ENCODE data around the gene ADGRB3. TPM values are rescaled to one million over a fixed set of nuclear protein-coding genes. Genes with fewer than 3 reads are reported as not detected.

ADGRB3 gene
- not detected in 2 replicates for total RNA-seq

DNA sequence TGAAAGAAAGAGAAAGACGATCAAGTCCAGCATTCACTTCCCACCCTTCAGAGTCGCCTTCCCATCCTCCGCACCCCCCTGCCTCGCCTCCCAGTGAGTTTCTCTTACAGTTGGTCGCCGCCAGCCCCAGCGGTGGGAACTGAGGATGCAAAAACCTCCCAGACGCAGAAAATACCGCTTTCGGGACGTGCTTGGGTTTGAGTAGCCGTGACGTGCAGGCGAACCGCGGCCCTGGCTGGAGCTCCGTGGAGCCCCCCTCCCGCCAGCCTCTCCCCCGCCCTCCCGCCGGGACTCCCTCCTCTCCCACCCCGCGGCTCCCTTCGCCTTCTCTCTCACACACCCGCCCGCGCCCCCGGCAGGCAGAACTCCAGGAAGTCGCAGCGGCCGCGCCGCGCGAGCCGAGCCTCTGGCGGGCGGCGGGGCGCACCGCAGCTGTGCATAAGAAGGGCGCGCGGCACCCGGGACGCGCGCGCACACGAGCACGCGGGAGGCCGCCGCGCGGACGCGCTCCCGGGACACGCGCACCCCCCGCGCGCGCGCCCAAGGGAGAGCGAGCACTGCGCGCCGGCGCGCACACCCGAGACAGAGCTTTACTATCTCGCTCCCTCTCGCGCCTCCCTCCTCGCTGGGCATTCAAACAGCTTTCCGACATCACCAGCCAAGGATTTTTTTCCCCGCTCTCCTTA lies at the start of gene ADGRB3:
ADGRB3 (plus strand) TSS at position 557 of the 686 bp plus-strand sequence. CDS start 3,394 bp downstream, outside the sequence.
- peak; percentile 25 to 73 for DNase-seq (ENCODE audit: low read depth in 2 of 2)

- no peak for DNase-seq (ENCODE audit: low read depth in 2 of 2)
Observed at GRCh38 chr6:68593558-68593957, 41.5 kb upstream of the ADGRB3 start.

- DNase-seq (ENCODE audit: low read depth in 2 of 2) = no peak
Observed at GRCh38 chr6:68597642-68598041, 37.4 kb upstream of the ADGRB3 start.

DNA sequence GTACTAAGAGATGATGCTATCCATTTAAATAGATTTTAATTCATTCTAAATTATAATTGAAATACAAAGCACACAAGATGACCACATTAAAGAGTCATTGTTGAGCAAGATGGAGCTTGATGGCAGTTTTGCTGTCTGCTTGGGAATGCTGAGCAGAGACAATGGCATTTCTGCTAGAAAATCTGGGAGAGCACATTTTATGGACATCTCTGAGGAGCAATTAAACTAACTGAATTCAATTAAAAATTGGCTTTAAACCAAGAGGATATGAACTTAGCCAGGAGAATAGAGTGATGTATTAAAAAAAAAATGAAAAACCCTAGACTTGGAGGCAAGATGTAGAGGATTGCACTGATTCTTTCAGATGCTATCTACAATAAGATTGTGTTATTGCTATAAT lies 19.1 kb upstream of the ADGRB3 start:
- no peak for DNase-seq (ENCODE audit: low read depth in 2 of 2)

DNA sequence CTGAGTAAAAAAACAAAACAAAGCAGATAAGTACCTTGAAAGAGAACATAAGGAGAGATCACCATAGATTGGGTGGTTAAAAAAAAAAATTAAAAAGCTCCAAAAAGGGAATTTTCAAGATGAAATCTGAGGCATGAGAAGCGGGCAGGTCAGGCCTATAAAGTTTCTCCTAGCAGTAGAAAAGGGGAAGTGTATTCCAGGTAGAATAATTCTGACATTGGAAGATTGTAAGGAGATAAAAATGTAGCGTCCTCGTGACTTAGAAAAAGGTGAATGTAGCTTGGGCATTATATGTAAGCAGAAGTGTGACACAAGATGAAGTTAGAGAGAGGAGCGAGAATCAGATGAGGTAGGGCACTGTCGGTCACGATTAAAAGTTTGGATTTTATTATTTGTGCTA lies 9.1 kb upstream of the ADGRB3 start:
- no peak for DNase-seq (ENCODE audit: low read depth in 2 of 2)

DNA sequence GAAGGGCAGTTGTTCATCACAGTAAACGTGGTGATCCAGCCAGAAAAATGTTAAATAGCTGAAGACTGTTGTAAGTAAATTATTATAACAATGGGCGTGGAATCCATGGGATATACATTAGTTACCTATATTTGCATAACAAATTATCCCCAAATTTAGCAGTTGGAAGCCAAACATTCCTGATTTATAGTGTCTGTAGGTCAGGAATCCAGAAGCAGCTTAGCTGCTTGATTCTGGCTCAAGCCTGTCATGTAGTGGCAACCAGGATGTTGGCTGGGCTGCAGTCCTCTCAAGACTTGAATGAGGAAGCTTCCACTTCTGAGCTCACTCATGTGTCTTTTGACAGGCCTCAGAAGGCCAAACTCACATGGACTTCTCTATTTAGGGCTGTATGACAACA lies 6.9 kb upstream of the ADGRB3 start:
- DNase-seq (ENCODE audit: low read depth in 2 of 2) = no peak

DNA sequence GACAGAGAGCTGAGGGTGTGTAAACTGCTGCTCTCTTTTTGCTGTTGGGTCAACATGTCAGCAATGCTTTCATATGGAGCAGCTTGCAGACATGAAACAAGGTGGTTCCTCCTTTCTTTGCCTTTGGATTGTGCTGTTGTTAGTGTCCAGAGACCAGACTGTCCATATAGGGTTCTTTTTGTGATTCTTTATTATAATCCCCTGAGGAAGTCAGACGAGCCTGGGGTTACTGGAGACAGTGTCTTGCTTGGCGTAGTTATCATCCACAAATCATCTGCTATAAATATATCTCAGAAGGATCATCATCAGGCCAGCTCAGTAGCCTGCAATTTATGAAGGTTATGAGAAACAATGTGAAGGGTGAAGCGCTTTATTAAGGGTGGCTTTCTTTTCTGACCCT lies 2.3 kb upstream of the ADGRB3 start:
- no peak for DNase-seq (ENCODE audit: low read depth in 2 of 2)

DNA sequence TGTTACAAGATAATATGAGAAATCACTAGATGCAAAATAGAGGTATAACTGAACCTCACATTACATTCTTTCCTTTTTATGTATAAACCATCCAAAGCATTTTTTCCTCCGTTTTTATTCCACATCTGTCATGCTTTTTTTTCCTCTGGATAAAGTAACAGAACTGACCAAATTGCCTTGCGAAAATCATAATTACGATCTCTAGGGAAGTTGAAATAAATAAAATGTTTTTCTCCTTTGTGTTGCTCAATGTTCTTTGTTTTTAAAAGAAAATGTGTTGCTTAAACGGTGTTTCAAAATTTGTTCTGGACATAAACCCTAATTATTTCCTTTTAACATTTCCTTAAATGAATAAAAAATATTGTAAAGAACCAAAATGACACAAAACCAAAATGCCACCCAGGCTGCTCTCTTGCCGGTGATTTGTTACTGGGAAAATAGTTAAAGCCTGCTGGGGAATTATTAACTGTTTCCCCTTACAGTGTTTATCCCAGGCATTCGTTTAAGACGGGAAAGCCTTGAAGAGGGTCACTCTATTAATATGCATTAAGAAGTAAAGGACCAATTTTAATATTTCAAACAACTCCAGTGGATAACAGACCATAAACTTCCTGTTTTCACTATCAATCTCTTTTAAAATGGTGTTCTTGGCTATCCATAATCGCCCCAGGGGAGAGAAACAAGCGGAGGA lies 1.7 kb upstream of the ADGRB3 start:
- no peak for DNase-seq (ENCODE audit: low read depth in 2 of 2)

- peak in 1 of 2 donors; percentile 2 for DNase-seq (ENCODE audit: low read depth in 2 of 2)
Observed at GRCh38 chr6:68633972-68634725, 933 bp upstream of the ADGRB3 start.

GRCh38 chr6:68635412-68635705 lies 277 bp downstream of the ADGRB3 start:
- no peak for DNase-seq (ENCODE audit: low read depth in 2 of 2)

- DNase-seq (ENCODE audit: low read depth in 2 of 2) = no peak
Observed at GRCh38 chr6:68635706-68636513, 828 bp downstream of the ADGRB3 start.

- DNase-seq (ENCODE audit: low read depth in 2 of 2) = no peak
Observed at GRCh38 chr6:68636666-68637065, 1.6 kb downstream of the ADGRB3 start.

- DNase-seq (ENCODE audit: low read depth in 2 of 2) = no peak
Observed at GRCh38 chr6:68637071-68637470, 2.0 kb downstream of the ADGRB3 start.

- no peak for DNase-seq (ENCODE audit: low read depth in 2 of 2)
Observed at GRCh38 chr6:68637782-68638181, 2.7 kb downstream of the ADGRB3 start.

GRCh38 chr6:68638230-68638900 lies 3.3 kb downstream of the ADGRB3 start:
- DNase-seq (ENCODE audit: low read depth in 2 of 2) = peak; percentile 33 to 52

GRCh38 chr6:68639211-68639610 lies 4.1 kb downstream of the ADGRB3 start:
- no peak for DNase-seq (ENCODE audit: low read depth in 2 of 2)

DNA sequence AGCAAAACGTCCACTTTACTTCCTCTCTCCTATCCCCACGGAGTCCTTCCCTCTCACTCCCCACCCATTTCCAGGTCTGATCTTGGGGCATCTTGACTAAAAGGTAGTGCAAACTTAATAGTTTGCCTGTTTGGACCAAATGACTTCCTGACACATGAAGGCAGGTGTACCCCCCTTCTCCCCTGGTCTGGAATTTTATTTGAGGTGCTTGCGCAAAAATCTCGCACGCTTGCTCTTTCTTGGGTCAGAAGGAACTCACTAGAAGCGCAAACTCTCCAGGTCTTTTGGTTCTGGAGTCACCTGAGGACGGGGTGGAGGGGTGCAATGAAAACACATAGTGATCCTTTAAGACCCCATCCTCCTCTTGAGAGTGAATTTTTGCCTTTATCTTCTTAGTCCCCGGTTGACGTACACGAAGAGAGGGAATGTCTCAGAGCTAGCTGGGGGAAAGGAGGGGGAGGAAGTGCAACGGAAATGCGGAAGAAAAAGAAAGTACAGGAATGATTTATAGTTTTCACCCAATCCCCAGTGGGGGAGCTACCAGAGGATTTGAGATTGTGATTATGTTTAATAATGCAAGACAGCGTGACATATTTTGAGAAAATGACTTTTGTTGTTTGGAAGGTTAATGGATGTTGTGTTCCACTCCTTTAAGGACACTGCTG lies 4.9 kb downstream of the ADGRB3 start:
- no peak for DNase-seq (ENCODE audit: low read depth in 2 of 2)

GRCh38 chr6:68640491-68640835 lies 5.4 kb downstream of the ADGRB3 start:
- DNase-seq (ENCODE audit: low read depth in 2 of 2) = no peak

- no peak for DNase-seq (ENCODE audit: low read depth in 2 of 2)
Observed at GRCh38 chr6:68641172-68641571, 6.1 kb downstream of the ADGRB3 start.

GRCh38 chr6:68642081-68642480 lies 7.0 kb downstream of the ADGRB3 start:
- DNase-seq (ENCODE audit: low read depth in 2 of 2) = no peak

GRCh38 chr6:68642977-68643376 lies 7.9 kb downstream of the ADGRB3 start:
- no peak for DNase-seq (ENCODE audit: low read depth in 2 of 2)
